ENCODE data around the gene DPF3. TPM values are rescaled to one million over a fixed set of nuclear protein-coding genes. Genes with fewer than 3 reads are reported as not detected.

DPF3 gene
- total and polyA plus RNA-seq, 9 of the 15 experiments (the other 6 are each of a cell fraction or from before 2014, with no cell fraction given) = 0.21 to 4.9 (median 1.2) TPM

- no peak overlapping the region for H3K9ac ChIP-seq (ENCODE audit: insufficient read depth in 1 of 2, low read depth in 2 of 2, low read length in 2 of 2)
- H3K9me1 ChIP-seq (ENCODE audit: control insufficient read depth, insufficient read depth, low read length) = no peaks in the 10 kb centered on the region
- 13% methylated on average over 4 of the region's 7 CpGs for WGBS (ENCODE audit: insufficient coverage, low coverage, missing lambda C conversion rate)
- intact Hi-C loops (cut with micrococcal nuclease) (no loop called here), in situ Hi-C loops (cut with MboI) (no loop called here)
- BruUV-seq (replicated peaks) = no TSS peak
- no peaks in the 10 kb centered on the region for H4K20me1 ChIP-seq (replicated peaks; ENCODE audit: control insufficient read depth, insufficient read depth, low read length)
- H3K4me3 ChIP-seq = no peak overlapping the region
- H3K79me2 ChIP-seq (ENCODE audit: control insufficient read depth, insufficient read depth, low read length) = no peaks in the 10 kb centered on the region
- H2AFZ ChIP-seq (ENCODE audit: low read depth, low read length) = no peak overlapping the region
- ATAC-seq = no peak
- no peaks in the 10 kb centered on the region for H3K9me3 ChIP-seq (replicated peaks; ENCODE audit: control insufficient read depth, insufficient read depth, low read depth, low read length)
- CTCF ChIA-PET (ENCODE audit: low intra/inter-chr PET ratio) = no interaction called here
- POLR2A ChIA-PET = no interaction called here
- FAIRE-seq = no peak
- peaks cover 0 to 12% of the 10 kb centered on the region in 2 experiments; a peak in 3 of 5 replicates for H3K4me1 ChIP-seq (replicated peaks in 1 of 2; ENCODE audit: control insufficient read depth in 2 of 2, insufficient read depth in 2 of 2, low read length in 2 of 2)
- no peaks in the 10 kb centered on the region for H3K36me3 ChIP-seq (ENCODE audit: control insufficient read depth, insufficient read depth, low read length)
- no peak overlapping the region for H3K27ac ChIP-seq (ENCODE audit: extremely low read depth, low read depth, low read length)
- no peak overlapping the region for H3K4me2 ChIP-seq (ENCODE audit: insufficient read depth, low read length)
- DNase-seq (ENCODE audit: extremely low read depth in 1 of 4, low spot score in 3 of 4) = no peak
- H3K27me3 ChIP-seq (ENCODE audit: control insufficient read depth in 2 of 2, insufficient read depth in 2 of 2, low read length in 2 of 2) = no peaks in the 10 kb centered on the region; a peak in 1 of 5 replicates
- no peak for TF ChIP-seq HDAC8 (tag; IDR thresholded peaks at IDR 0.05)
- no peak for TF ChIP-seq NUFIP1 (IDR thresholded peaks at IDR 0.05; ENCODE audit: partially characterized antibody)
- no peak for TF ChIP-seq TCF7 (IDR thresholded peaks at IDR 0.05; ENCODE audit: borderline replicate concordance)
- no peak for TF ChIP-seq MEIS2 (IDR thresholded peaks at IDR 0.05; ENCODE audit: partially characterized antibody)
- no peak for TF ChIP-seq EGR1 (conservative IDR thresholded peaks at IDR 0.05)
- TF ChIP-seq BCLAF1 (IDR thresholded peaks at IDR 0.05; ENCODE audit: borderline replicate concordance in 1 of 2, control insufficient read depth in 1 of 2, low read depth in 2 of 2, low read length in 1 of 2) = no peak
- no peak for TF ChIP-seq PRPF4 (IDR thresholded peaks at IDR 0.05; ENCODE audit: insufficient read depth, low read depth, low read length, poor library complexity, severe bottlenecking)
- no peak for TF ChIP-seq FOSL1 (tag; conservative IDR thresholded peaks at IDR 0.05)
- no peak for TF ChIP-seq NR3C1 (CRISPR knock-in tag; IDR thresholded peaks at IDR 0.05)
- TF ChIP-seq CHD2 (IDR thresholded peaks at IDR 0.05; ENCODE audit: low read depth, low read length) = no peak
- no peak for TF ChIP-seq PHF21A (IDR thresholded peaks at IDR 0.05; ENCODE audit: borderline replicate concordance, low read depth)
- TF ChIP-seq PTRF (tag; IDR thresholded peaks at IDR 0.05) = no peak
Observed at GRCh38 chr14:72701605-72702004, 192.3 kb downstream of the DPF3 start.

Measured in K562 (cell line).